NCI-H2196 treated with DMSO at 0.1 percent for 48 hours (cell line): ENCODE measurements around the gene PLS1.
A peak's percentile ranks its signal among the peaks of the same experiment; 100 is the strongest.
"Not testable (repeated sequence)": the region's sequence is repeated elsewhere in the genome, so short reads cannot be mapped to it uniquely, and the experiment has no call there.

Source experiments
- DNase-seq: peaks from one replicate; lab custom pipeline; 2025; ENCODE audit not compliant: unreplicated experiment; lab: John Stamatoyannopoulos, UW

Gene PLS1

GRCh38 chr3:142690613-142691012, 94.4 kb downstream of the PLS1 start:
- no peak for DNase-seq

- DNase-seq: no peak
Measured at GRCh38 chr3:142691527-142691926, 95.3 kb downstream of the PLS1 start.

GRCh38 chr3:142693136-142693853, 97.1 kb downstream of the PLS1 start:
- no peak for DNase-seq

GRCh38 chr3:142694225-142694624, 98.0 kb downstream of the PLS1 start:
- DNase-seq: no peak

- DNase-seq: no peak
Measured at GRCh38 chr3:142705198-142705597, 109.0 kb downstream of the PLS1 start.

- DNase-seq: no peak
Measured at GRCh38 chr3:142706321-142707127, 110.3 kb downstream of the PLS1 start.

- DNase-seq: no peak
Measured at GRCh38 chr3:142709207-142709606, 113.0 kb downstream of the PLS1 start.

- DNase-seq: not testable (repeated sequence)
Measured at GRCh38 chr3:142714882-142715281, 118.7 kb downstream of the PLS1 start.

GRCh38 chr3:142716102-142716501, 119.9 kb downstream of the PLS1 start:
- DNase-seq: no peak

GRCh38 chr3:142723665-142723967, 127.4 kb downstream of the PLS1 start:
- DNase-seq: no peak

- DNase-seq: peak; percentile 85
Measured at GRCh38 chr3:142723968-142724681, 127.9 kb downstream of the PLS1 start, which contains the start of gene TRPC1. TRPC1 (plus strand) TSS chr3:142724034; CDS start chr3:142724560, 526 bp downstream.

- peak; percentile 37 for DNase-seq
Measured at GRCh38 chr3:142724682-142725356, 128.6 kb downstream of the PLS1 start.

- DNase-seq: no peak
Measured at GRCh38 chr3:142725357-142725739, 129.2 kb downstream of the PLS1 start.

- DNase-seq: no peak
Measured at GRCh38 chr3:142726017-142726416, 129.8 kb downstream of the PLS1 start.

GRCh38 chr3:142732066-142732465, 135.9 kb downstream of the PLS1 start:
- DNase-seq: no peak

- DNase-seq: no peak
Measured at GRCh38 chr3:142734834-142735233, 138.6 kb downstream of the PLS1 start.

GRCh38 chr3:142735462-142735861, 139.3 kb downstream of the PLS1 start:
- DNase-seq: no peak

- no peak for DNase-seq
Measured at GRCh38 chr3:142738396-142738795, 142.2 kb downstream of the PLS1 start.

- no peak for DNase-seq
Measured at GRCh38 chr3:142746646-142747045, 150.5 kb downstream of the PLS1 start.

- DNase-seq: not testable (repeated sequence)
Measured at GRCh38 chr3:142750531-142750930, 154.3 kb downstream of the PLS1 start.

- DNase-seq: not testable (repeated sequence)
Measured at GRCh38 chr3:142752605-142753004, 156.4 kb downstream of the PLS1 start.
